GM18520 (cell line): Measurements from ENCODE around the gene CRLF3.
"Not testable (repeated sequence)": the region's sequence is repeated elsewhere in the genome, so short reads cannot be mapped to it uniquely, and the experiment has no call there.

ENCODE experiments used
- ATAC-seq: cut with Tn5 transposase; IDR thresholded peaks from one replicate; pipeline ENCODE4 v1.9.1; 2021; ENCODE audit not compliant: unreplicated experiment

Gene CRLF3

GRCh38 chr17:30816165-30816564, 8.3 kb downstream of the CRLF3 start:
- no peak for ATAC-seq

GRCh38 chr17:30814860-30815259, 9.6 kb downstream of the CRLF3 start:
- not testable (repeated sequence) for ATAC-seq

- not testable (repeated sequence) for ATAC-seq
These were observed 10.3 kb downstream of the CRLF3 start for GRCh38 chr17:30814236-30814635.

GRCh38 chr17:30812218-30813177, 12.0 kb downstream of the CRLF3 start:
- ATAC-seq = no peak

- no peak for ATAC-seq
These were observed 14.6 kb downstream of the CRLF3 start for GRCh38 chr17:30809867-30810266.

- peak; percentile 66 for ATAC-seq
These were observed 15.7 kb downstream of the CRLF3 start for GRCh38 chr17:30808785-30809286.

GRCh38 chr17:30807896-30808295, 16.6 kb downstream of the CRLF3 start:
- no peak for ATAC-seq

GRCh38 chr17:30805944-30806456, 18.5 kb downstream of the CRLF3 start:
- ATAC-seq = no peak

- ATAC-seq = no peak
These were observed 22.8 kb downstream of the CRLF3 start for GRCh38 chr17:30801671-30802070.

- no peak for ATAC-seq
These were observed 28.5 kb downstream of the CRLF3 start for GRCh38 chr17:30796016-30796415.

- ATAC-seq = no peak
These were observed 30.1 kb downstream of the CRLF3 start for GRCh38 chr17:30794372-30794771.

GRCh38 chr17:30793282-30793977, 31.1 kb downstream of the CRLF3 start:
- no peak for ATAC-seq

GRCh38 chr17:30790279-30790678, 34.2 kb downstream of the CRLF3 start:
- ATAC-seq = no peak

GRCh38 chr17:30788918-30789317, 35.6 kb downstream of the CRLF3 start:
- no peak for ATAC-seq

GRCh38 chr17:30782206-30782605, 42.3 kb downstream of the CRLF3 start:
- no peak for ATAC-seq

GRCh38 chr17:30780343-30780742, 44.1 kb downstream of the CRLF3 start:
- ATAC-seq = no peak

GRCh38 chr17:30768771-30769170, 55.7 kb downstream of the CRLF3 start:
- not testable (repeated sequence) for ATAC-seq

- not testable (repeated sequence) for ATAC-seq
These were observed 56.7 kb downstream of the CRLF3 start for GRCh38 chr17:30767641-30768404.

- no peak for ATAC-seq
These were observed 63.4 kb downstream of the CRLF3 start for GRCh38 chr17:30761060-30761459.

GRCh38 chr17:30753291-30753690, 71.2 kb downstream of the CRLF3 start:
- not testable (repeated sequence) for ATAC-seq

- ATAC-seq = not testable (repeated sequence)
These were observed 73.5 kb downstream of the CRLF3 start for GRCh38 chr17:30750982-30751381.
